RKO (cell line): ENCODE measurements around the gene KLHDC4.
"Not testable (repeated sequence)": the region's sequence is repeated elsewhere in the genome, so short reads cannot be mapped to it uniquely, and the experiment has no call there.

ENCODE experiments used
- DNase-seq: peaks from one replicate; pipeline ENCODE4 v3.0.0-alpha.2; 2016; ENCODE audit warnings: low spot score

KLHDC4 gene

DNA sequence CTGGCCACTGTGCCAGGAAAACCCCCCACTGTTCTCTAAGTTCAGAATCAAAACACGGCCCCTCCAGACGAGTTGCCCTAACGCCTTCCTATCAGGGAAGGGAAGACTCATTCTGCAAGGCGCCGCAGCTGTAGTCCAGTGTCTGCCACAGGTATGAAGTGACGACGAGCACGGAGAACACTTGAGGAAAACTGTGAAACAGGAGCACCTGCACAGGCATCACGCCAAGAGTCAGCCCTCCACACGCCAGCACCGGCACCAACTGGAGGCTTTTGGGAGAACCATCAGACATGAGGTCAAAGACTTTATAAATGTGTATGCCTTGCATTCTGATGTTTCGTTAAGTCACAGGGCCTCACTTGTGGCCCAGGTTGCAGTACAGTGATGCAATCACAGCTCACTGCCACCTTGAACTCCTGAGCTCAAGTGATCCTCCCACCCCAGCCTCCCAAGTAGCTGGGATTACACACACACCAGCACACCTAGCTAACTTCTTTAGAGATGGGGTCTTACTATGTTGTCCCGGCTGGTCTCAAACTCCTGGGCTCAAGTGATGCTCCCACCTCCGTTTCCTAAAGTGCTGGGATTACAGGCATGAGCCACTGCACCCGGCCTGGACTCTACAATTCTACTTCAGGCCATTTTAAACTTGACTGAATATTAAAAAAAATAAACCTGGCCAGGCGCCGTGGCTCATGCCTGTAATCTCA lies 22.9 kb downstream of the KLHDC4 start:
- DNase-seq, result no peak

DNA sequence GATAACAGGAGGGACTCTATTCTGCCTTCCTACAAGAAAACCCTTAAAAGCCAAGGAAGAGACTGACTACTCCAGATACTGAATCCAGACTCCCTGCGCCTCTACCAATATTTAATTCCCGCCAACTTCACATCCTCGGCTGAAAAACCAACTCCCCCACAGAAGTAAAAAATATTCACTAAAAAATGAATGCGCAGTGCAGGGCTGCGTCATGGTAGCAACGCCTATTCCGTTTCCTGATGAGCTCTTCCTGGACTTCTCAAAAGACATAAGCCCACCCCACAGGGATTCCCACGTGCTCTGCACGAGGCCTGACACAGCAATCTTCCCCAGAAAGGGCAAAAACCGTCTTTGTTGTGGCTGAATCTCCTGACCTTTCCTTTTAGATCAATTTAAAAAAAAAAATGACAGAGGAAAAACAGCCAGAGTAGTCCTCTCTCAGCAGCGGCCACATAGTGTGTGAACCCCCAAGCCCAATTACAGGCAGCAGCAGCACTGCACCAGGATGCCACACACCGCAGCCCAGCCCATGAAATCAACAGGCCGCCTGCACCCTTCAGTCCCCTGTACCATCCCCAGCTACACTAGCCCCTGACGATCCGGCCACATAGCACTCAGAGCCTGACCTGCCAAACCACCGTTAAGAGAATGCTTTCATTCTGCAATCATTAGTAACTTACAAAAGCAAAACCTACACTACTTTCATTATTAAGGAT lies 23.9 kb downstream of the KLHDC4 start:
- DNase-seq, result no peak

DNA sequence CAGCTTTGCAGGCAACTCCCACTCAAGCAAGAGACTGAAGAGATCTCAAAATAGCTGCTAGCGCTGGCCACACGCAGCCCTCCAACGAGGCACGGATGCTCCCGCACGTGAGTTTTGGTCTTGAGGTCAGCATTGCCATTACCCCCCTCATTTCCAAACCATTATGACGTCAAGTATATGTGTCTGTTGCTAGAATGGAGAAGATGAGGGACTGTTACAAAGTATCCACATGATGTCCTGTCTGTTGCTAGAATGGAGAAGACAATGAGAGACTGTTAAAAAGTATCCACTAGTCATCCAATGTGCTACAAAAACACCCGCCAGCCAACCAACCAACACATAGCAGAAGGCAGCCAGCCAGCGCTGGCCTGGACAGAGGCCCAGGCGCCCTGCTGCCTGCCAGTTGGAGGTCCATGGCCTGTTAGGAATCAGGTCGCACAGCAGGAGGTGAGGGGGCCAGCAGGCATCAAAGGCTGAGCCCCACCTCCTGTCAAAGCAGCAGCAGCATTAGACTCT lies 24.8 kb downstream of the KLHDC4 start:
- DNase-seq, result no peak

DNA sequence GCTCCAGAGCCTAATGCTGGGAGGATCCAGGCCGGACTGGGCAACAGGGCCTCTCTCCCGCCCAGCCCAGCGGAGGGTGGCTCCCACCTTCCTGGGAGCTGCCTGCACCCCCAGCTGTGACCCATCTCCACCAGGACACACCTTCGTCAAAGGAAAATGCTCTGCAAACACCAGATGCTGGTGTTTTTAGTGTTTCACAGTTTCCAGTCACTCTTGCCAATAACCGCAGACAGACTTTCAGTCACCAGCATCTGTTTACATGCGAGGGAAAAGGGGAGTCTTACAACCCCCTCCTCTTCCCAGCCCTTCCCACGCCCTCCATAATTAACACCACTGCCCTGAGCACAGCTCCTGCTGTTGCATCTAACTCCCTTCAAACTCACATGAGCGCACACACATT lies 25.3 kb downstream of the KLHDC4 start:
- DNase-seq, result no peak

DNA sequence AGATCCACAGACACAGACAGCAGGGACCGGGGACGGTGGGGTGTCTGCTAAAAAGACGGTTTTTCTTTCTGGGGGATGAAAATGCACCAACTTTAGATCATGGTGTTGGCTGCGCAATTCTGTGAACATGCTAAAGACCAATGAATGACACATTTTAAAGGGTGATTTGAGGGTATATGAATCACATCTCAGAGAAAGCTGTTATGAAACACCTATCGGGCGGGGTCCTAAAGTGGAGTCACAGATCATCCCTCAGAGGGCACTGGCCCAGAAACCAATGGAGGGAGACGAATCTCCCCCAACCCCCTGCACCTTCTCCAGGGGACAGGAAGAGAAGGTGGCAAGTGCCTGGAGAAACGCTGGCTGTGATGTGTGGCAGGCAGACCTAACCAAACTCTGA lies 26.0 kb downstream of the KLHDC4 start:
- DNase-seq, result no peak

DNA sequence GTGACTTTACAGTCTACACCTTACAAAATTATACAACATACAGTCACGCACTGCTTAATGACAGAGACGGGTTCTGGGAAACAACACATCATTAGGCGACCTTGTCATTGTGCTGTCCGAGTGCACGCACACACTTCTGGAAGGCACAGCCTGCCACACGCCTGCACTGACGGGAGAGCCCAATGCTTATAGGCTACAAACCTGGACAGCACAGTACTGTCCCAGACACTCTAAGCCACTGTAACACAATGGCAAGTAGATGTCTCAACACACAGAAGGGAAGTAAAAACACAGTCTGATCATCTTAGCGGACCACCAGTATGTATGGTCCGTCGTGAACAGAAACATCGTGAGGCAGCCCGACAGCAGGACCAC lies 29.8 kb downstream of the KLHDC4 start:
- no peak for DNase-seq

DNA sequence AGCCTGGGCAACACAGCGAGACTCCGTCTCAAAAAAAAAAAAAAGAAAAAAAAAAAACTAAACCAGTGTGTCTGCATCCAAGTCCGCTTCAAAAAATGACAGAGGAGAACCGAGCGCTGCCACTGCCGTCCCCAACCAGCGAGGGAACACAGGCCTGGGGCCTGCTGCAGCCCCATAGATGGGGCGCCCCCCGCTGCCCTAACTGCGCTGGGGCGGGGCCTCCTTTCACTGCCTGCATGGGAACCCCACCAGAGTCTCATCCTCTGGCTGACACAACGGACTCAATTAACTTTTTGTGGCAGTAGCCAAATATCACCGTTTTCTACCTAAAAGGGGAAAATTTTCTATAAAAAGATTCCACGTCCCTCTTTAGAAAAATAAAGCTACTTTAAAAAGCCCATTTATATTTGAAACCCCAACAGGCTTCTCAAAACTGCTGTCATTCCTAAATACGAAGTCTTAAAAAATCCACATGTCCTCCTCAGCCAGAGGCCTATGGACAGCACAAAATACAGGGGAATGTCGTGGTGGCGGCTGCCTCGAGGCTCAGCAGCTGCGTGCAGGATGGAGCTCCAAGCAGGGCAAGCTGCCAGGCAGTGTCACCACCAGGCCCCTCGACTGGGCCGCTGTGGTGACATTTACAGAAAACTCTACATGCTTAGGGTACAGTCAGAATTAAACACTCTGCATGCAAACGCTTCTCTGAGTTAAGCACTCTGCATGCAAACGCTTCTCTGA lies 30.3 kb downstream of the KLHDC4 start:
- no peak for DNase-seq

DNA sequence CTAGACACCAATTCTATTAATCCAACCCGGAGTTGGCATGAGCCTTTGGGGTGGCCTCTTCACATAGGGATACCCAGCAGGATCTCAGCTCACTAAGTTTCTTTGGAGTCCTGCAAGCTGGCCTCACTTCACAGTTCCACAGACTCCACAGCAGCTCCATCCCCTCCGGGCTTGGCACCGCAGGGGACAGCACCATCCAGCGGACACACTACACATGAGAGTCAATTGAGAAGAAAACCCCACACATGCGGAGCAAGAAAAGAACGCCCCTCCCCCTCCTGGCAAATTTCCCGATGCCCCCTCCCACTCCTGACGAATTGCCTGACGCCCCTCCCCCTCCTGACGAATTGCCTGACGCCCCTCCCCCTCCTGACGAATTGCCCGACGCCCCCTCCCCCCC lies 31.1 kb downstream of the KLHDC4 start:
- DNase-seq, result no peak

DNA sequence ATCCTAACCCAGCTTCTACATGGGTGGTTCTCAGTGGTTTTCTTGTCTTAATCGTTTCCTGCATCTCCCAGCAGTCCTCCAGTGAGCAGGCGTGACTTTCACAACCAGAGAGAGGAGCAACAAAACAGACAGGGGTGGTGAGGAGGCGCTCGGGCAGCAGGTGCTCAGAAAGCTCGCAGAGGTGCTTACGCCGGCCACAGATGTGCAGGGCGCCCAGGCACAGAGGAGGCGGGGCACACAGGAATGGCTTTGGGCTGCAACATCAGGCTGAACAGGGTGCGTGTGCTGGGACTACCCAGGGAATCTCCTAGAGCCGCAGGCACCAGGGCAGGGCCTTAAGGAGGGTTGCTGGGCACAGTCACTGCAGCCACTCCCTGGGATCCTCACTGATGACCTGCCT lies 32.6 kb downstream of the KLHDC4 start:
- no peak for DNase-seq

DNA sequence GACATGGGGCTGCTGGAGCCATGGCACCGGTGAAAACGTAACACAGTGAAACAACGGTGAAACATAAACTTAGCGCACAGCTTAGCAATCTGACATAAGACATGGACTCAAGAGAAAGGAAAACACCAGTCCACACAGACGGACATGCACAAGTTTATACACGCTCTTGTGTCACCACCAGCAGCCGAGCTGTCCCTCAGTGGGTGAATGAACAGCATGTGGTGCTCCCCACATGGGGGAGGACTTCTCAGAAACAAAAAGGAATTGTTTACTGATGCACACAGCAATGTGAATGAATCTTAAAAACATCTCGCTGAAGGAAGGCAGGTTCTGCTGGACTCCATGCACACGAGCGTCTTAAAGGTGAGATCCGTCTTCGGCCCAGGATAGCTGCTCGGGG lies 34.2 kb downstream of the KLHDC4 start:
- no peak for DNase-seq

DNA sequence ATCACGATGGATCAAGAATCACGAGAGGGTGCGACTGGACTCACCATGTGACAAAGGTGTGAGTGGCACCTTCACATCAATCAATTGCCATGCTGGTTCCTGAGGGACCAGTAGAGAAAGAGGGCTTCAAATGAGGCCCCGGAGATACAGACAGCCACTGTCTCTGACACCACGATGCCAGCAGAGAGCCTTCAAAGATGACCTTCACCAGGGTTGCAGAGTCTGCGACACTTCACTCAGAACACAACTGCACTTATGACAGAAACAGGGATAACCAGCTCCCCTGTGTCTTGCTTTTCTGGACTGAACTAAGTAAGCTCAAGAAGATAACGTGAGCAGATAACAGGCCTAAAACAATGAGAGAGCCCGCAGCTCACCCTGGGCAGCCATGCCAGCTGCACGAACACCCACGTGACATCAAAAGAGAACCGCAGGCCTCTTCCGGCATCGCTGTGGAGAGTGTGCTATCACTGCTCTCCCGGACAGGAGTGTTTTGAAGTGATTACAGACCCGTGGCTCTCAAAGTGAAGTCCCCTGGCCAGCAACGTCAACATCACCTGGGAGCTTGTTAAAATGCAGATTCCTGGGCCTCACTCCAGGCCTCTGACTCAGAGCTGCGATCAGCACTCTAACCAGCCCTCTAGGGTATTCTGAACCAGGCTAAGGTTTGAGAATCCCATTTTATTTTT lies 36.4 kb downstream of the KLHDC4 start:
- no peak for DNase-seq

DNA sequence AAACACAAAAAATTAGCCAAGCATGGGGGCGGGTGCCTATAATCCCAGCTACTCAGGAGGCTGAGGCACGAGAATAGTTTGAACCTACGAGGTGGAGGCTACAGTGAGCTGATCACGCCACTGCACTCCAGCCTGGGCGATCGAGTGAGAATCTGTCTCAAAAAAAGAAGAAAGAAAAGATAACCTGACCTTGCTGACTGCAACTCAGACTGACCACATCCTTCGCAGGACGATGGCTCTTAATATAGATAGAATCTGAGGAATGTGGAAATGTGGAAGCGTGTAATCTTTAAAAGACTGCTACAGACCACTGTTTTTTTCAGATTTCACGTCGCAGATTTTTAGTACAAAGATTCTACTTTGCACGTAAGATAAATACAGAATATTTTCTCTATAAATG lies 37.8 kb downstream of the KLHDC4 start:
- DNase-seq, result no peak

DNA sequence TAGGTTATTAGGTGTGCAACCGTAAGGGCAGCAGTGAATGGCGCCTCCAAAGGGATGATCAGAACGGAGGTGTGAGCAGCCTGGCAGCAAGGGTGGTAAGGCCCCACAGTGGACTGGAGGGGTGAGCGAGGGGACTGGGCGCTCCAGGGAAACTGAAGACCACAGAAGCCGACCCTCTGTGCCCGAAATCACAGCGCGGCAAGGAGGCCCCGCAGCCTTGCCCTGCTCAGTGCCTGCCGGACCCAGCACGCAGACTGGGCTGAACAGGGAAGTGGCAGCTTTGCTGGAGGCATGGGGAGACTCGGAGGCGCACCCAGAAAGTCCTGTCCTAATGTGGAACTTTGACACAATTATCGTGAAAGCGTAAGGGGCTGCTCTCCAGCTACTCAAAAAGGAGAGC lies 38.4 kb downstream of the KLHDC4 start:
- no peak for DNase-seq

DNA sequence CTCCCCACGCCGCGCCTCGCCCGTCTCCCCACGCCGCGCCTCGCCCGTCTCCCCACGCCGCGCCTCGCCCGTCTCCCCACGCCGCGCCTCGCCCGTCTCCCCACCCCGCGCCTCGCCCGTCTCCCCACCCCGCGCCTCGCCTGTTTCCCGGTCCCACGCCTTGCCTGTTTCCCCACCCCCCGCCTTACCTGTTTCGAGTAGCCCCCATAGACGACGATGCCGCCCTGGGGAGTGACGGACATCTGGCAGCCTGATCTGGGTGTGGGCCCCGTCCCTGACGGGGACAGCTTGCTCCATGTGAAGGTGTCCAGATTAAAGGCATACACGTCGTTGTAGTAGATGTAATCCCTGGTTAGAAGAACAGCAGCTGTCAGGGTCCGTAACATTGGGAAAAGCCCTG lies 39.2 kb downstream of the KLHDC4 start:
- DNase-seq, result not testable (repeated sequence)

DNA sequence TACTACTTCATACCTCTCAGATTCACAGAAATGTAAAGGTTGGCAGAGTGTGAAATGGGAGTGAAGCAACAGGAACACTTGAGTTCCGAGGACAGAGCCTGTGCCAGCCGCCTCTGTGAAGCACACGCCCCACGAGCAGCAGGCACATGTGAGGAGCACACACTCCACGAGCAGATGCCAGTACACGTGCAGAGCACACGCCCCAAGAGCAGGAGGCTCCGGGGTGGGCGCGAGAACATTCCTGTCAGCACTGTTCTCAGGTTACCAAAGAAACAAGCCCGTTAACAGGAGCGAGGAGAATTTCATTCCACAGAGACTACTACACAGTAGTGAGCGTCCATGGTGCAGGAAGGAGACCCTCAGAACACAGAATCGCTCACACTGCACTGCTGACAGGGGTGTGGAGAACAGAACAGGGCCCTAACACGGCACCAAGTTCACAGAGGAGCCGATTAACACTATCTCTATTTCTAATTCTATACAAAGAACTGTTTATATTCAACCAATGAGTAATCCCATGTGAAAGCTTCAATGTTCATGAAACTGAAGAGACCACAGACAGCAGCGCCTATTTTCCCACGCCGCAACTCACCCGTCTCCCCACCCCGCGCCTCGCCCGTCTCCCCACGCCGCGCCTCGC lies 40.1 kb downstream of the KLHDC4 start:
- no peak for DNase-seq

DNA sequence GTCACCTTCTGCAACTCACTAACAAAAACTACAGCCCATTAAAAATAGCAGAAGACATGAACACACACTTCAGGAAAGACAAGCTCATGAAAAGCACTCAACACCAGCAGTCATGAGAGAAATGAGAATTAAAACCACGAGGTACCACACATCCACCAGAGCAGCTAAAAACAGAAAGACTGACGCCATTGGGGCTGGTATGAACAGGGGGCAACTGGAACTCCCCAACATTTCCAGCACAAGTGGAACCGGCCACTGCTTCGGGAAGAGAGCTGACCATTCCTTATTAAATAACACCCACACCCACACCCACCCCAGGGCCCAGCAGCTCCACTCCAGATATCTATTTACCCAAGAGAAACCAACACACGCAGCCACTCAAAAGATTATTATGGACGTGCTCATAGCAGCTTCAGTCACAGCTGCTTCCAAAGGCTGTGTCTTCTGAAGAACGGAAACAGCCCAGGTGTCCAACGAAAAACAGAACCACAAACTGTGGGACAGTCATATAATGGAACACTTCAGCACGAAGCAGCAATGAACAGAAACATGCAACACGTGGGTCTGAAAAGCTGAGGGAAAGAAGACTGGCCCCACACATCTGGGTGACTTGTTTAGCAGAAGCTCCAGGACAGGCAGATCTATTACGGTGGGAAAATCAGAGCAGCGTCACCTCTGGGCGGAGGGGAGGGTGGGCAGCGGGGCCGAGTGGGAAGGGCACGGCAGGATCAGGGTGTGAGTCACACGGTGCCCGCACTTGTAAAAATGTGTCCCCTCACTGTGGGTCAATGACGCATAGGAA lies 41.1 kb downstream of the KLHDC4 start:
- no peak for DNase-seq

DNA sequence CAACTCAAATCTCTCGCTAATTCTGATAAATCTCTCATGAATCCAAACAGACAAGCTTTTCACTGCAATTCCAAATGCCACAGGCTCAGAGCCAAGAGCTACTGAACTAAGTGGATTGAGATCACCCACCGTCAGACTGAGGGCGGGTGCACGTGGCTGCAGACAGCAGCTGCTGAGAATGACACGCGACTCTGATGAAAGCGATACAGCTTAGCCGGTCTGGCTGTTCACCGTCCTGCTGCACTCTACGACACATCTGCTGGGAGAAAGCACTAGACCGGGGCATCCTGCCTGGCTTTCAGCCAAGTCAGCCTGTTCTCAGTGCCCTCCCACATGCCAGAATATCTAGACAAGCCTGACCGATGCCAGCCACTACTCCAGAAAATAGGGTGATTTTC lies 42.6 kb downstream of the KLHDC4 start:
- no peak for DNase-seq

DNA sequence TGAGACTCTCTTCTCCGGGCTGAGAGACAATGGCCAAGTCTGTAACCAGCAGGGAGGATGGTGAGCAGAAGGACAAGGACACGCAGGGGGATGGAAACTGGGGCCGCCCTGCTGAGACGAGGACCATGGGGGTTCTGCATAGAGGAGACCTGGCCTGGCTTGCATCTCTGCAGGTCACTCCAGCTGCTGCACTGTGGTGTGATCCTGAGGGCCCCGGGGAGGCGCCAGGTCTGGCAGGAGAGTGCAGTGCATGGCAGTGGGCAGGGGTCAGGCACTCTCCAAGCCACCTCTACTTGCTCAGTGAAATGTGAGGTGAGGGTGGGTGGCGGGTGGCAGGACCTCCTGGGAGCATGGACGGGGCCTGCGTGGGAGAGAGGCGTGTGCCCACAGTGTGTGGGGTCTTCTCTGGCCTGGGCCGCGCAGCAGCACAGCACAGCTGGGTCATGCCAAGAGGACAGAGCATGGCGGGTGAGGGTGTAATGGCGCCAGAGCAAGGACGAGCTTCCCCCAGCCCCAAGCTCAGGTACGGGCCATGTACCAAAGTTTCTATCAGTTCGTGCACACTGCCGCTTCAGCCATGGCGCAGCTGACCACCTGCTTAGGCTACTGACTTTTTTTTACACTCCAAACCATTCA lies 43.1 kb downstream of the KLHDC4 start:
- no peak for DNase-seq

DNA sequence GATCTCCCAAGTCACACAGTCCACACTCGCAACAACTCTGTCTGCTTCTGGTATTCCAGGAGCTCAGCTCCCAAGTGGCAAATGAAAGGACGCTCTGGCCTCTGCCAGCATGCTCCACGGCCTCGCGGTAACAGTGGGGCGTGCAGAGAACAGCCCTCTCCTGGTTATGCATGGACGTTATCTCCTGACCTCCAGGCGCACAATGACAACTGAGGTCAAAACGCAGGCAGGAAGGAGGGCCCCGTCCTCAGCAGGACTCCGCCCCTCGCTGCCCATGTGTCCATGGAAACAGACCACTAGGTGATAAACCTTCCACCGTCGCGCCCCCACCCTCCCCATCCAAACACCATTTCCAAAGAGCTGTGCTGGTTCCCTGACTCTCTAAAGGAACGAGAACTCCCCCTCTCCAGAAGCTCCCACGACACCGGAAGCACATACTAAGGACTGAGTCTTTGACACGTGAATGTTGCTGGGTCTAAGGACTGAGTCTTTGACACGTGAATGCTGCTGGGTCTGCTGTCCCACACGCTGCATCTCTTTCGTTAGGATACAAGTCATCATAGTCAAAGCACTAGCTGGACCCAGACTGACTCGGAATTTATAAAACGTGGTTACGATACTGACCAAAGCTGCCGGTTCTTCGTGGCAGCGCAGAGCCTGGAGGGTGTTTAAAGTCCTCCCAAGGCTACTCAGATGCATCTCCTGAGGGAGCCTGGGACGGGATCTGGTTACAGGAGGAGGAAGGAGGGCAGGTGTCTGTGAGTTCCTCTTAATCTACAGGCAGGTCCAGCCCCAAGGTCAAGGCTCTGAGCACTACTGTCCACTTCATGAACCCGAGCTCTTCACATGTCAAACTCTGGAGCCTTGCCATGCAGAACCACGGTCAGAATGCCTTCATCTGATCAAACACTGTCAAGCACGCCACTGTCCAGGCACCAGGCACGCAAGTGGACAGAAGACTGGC lies 43.9 kb downstream of the KLHDC4 start:
- no peak for DNase-seq
